Caco-2 (cell line): ENCODE measurements around the gene RAB24. TPM values are rescaled to one million over a fixed set of nuclear protein-coding genes. Genes with fewer than 3 reads are reported as not detected.

ENCODE experiments used
- BruUV-seq: library from RNA; stranded (reverse); fragments of 400-500 nt; replicated peaks from 2 replicates; lab custom pipeline; 2021; lab: Mats Ljungman, UMichigan
- CTCF ChIA-PET: fragments of 300-600 bp; sonication (Branson Sonifier 250); formaldehyde crosslinking; loops from one replicate; lab custom pipeline; 2022; ENCODE audit warnings: antibody characterized with exemption; lab: Charles Lee
- POLR2A ChIA-PET: fragments of 300-600 bp; sonication (Branson Sonifier 250); formaldehyde crosslinking; loops from one replicate; lab custom pipeline; 2022; ENCODE audit warnings: antibody characterized with exemption; lab: Charles Lee
- DNase-seq, 2 experiments: peaks; one replicate each; pipeline versions ENCODE4 v3.0.0 to v3.0.0-alpha.2; 2020 to 2022
- H3K27me3 ChIP-seq: replicated peaks from 2 replicates; pipeline ENCODE4 v1.6.0; 2011; ENCODE audit warnings: low read length; ENCODE audit not compliant: control insufficient read depth, insufficient read depth
- H3K36me3 ChIP-seq: 2 replicates; pipeline ENCODE4 v1.5.1; 2011; ENCODE audit warnings: low read length; ENCODE audit not compliant: control insufficient read depth, insufficient read depth
- H3K4me1 ChIP-seq: fragments of 250-450 bp; sonication (Bioruptor Pico); 2 replicates; pipeline ENCODE4 v1.5.1; 2020; ENCODE audit warnings: mild to moderate bottlenecking
- H3K4me3 ChIP-seq: 2 replicates; pipeline ENCODE4 v1.5.1; 2011; ENCODE audit warnings: low read depth, mild to moderate bottlenecking, control low read depth, low read length
- H3K9me3 ChIP-seq: fragments of 250-450 bp; sonication (Bioruptor Pico); 2 replicates; pipeline ENCODE4 v1.5.1; 2020; ENCODE audit warnings: mild to moderate bottlenecking, moderate library complexity
- H3K27ac Mint-ChIP-seq: one replicate; pipeline ENCODE4 v1.8.0; 2022; ENCODE audit warnings: mixed read lengths; ENCODE audit not compliant: unreplicated experiment
- H3K27me3 Mint-ChIP-seq: one replicate; pipeline ENCODE4 v1.8.0; 2022; ENCODE audit warnings: mixed read lengths; ENCODE audit not compliant: insufficient read depth, unreplicated experiment
- H3K36me3 Mint-ChIP-seq: one replicate; pipeline ENCODE4 v1.8.0; 2022; ENCODE audit warnings: mild to moderate bottlenecking, mixed read lengths; ENCODE audit not compliant: insufficient read depth, unreplicated experiment
- H3K4me1 Mint-ChIP-seq: one replicate; pipeline ENCODE4 v1.8.0; 2022; ENCODE audit warnings: low read depth, mixed read lengths; ENCODE audit not compliant: unreplicated experiment
- H3K4me3 Mint-ChIP-seq: one replicate; pipeline ENCODE4 v1.8.0; 2022; ENCODE audit warnings: mild to moderate bottlenecking, moderate library complexity, mixed read lengths; ENCODE audit not compliant: unreplicated experiment
- H3K9me3 Mint-ChIP-seq: one replicate; pipeline ENCODE4 v1.8.0; 2022; ENCODE audit warnings: mixed read lengths; ENCODE audit not compliant: unreplicated experiment
- intact Hi-C: fragments of 100-400 bp; cut with micrococcal nuclease; formaldehyde crosslinking; loops from one replicate; pipeline ENCODE4 v1.10.0; 2022; ENCODE audit not compliant: unreplicated experiment
- total RNA-seq: library from RNA; stranded (reverse); gene quantifications from 2 replicates; pipeline ENCODE4 v1.2.3, GENCODE V29; 2022
- TF ChIP-seq, protein P1 (sequence below), 2 experiments: fragments of 200-600 bp in 1 of 2; IDR thresholded peaks; 1 replicate in 1 of 2; 2 replicates in 1 of 2; pipeline versions ENCODE4 v1.5.1 to v1.8.0; 2011 to 2022; ENCODE audit warnings: antibody characterized with exemption in 1 of 2, control low read depth in 1 of 2, inconsistent platforms in 1 of 2, low read depth in 1 of 2, low read length in 1 of 2, mild to moderate bottlenecking in 1 of 2, moderate library complexity in 1 of 2; ENCODE audit not compliant: insufficient read depth in 1 of 2, severe bottlenecking in 1 of 2, unreplicated experiment in 1 of 2

The RAB24 gene
- total RNA-seq, 1 experiment from 2014 or later: 29.9 TPM

- Histone ChIP-seq H3K4me1 (no peaks in the 10 kb centered on the region), H3K27me3 (no peaks in the 10 kb centered on the region), H3K36me3 (peaks cover 1% of the 10 kb centered on the region; the same call in 1 of the 2 replicates), H3K4me3 (no peak overlapping the region), H3K9me3 (no peaks in the 10 kb centered on the region)
- H3K27ac Mint-ChIP-seq: peak overlapping the region; percentile 41
- H3K27me3 Mint-ChIP-seq: no peaks in the 10 kb centered on the region
- ChIA-PET CTCF (interaction anchor here (0.6 to 1.1 kb wide), 5 partner anchors 11 to 211 kb away, joined by 3 to 8 read pairs (median 4); no protein-coding TSS in a partner anchor), POLR2A (interaction anchor here (1.0 kb wide), 1 partner anchor 16 kb away, joined by 4 read pairs; no protein-coding TSS in a partner anchor)
- H3K4me3 Mint-ChIP-seq: no peak overlapping the region
- peaks cover 71% of the 10 kb centered on the region for H3K36me3 Mint-ChIP-seq
- peak in 1 of 2 experiments; percentile 65 for DNase-seq
- no peaks in the 10 kb centered on the region for H3K9me3 Mint-ChIP-seq
- peaks cover 7% of the 10 kb centered on the region for H3K4me1 Mint-ChIP-seq
- TF ChIP-seq, protein P1, sequence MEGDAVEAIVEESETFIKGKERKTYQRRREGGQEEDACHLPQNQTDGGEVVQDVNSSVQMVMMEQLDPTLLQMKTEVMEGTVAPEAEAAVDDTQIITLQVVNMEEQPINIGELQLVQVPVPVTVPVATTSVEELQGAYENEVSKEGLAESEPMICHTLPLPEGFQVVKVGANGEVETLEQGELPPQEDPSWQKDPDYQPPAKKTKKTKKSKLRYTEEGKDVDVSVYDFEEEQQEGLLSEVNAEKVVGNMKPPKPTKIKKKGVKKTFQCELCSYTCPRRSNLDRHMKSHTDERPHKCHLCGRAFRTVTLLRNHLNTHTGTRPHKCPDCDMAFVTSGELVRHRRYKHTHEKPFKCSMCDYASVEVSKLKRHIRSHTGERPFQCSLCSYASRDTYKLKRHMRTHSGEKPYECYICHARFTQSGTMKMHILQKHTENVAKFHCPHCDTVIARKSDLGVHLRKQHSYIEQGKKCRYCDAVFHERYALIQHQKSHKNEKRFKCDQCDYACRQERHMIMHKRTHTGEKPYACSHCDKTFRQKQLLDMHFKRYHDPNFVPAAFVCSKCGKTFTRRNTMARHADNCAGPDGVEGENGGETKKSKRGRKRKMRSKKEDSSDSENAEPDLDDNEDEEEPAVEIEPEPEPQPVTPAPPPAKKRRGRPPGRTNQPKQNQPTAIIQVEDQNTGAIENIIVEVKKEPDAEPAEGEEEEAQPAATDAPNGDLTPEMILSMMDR (IDR thresholded peaks at IDR 0.05; ENCODE audit: insufficient read depth in 1 of 2, low read depth in 1 of 2, low read length in 1 of 2, severe bottlenecking in 1 of 2, unreplicated experiment in 1 of 2): peak; percentile 53 to 71
- intact Hi-C loops: loop anchor here (1.0 kb wide), 2 partner anchors 18 to 222 kb away; no protein-coding TSS in a partner anchor
- no TSS peak for BruUV-seq
Observed at GRCh38 chr5:177336112-177336511, 32.6 kb upstream of the RAB24 start.

DNA sequence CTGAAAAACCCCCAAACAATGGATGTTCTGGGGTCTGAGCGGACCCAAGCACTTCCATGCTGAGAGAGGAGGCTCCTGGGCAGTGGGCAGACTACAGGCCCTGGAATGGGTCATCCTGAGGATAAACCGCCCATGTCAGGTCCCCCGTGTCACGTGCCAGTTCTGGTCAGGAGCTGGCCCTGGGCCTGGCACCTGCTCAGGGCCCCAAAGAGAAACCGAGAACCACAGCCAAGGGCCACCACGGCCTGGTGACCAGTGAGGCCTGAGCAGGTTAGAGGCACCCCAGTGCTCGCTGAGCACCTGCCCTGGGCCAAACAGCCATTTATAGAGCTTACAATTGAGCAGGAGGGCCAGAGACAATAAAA, 32.2 kb upstream of the RAB24 start:
- no TSS peak for BruUV-seq
- no peak for DNase-seq
- peaks cover 1% of the 10 kb centered on the region; the same call in 1 of the 2 replicates for H3K36me3 ChIP-seq
- TF ChIP-seq, protein P1 (IDR thresholded peaks at IDR 0.05; ENCODE audit: insufficient read depth in 1 of 2, low read depth in 1 of 2, low read length in 1 of 2, severe bottlenecking in 1 of 2, unreplicated experiment in 1 of 2): no peak
- peaks cover 73% of the 10 kb centered on the region for H3K36me3 Mint-ChIP-seq
- peak overlapping the region; percentile 41 for H3K27ac Mint-ChIP-seq
- no peaks in the 10 kb centered on the region for H3K27me3 Mint-ChIP-seq
- no peaks in the 10 kb centered on the region for H3K9me3 ChIP-seq
- H3K4me1 ChIP-seq: no peaks in the 10 kb centered on the region
- H3K4me3 Mint-ChIP-seq: no peak overlapping the region
- no peaks in the 10 kb centered on the region for H3K9me3 Mint-ChIP-seq
- peaks cover 7% of the 10 kb centered on the region for H3K4me1 Mint-ChIP-seq
- no peaks in the 10 kb centered on the region for H3K27me3 ChIP-seq
- intact Hi-C loops: loop anchor here (1.0 kb wide), 2 partner anchors 17 to 221 kb away; no protein-coding TSS in a partner anchor
- ChIA-PET POLR2A (interaction anchor here (1.0 kb wide), 1 partner anchor 16 kb away, joined by 4 read pairs; no protein-coding TSS in a partner anchor), CTCF (interaction anchor here (0.6 to 1.1 kb wide), 5 partner anchors 10 to 210 kb away, joined by 3 to 8 read pairs (median 4); no protein-coding TSS in a partner anchor)
- no peak overlapping the region for H3K4me3 ChIP-seq

DNA sequence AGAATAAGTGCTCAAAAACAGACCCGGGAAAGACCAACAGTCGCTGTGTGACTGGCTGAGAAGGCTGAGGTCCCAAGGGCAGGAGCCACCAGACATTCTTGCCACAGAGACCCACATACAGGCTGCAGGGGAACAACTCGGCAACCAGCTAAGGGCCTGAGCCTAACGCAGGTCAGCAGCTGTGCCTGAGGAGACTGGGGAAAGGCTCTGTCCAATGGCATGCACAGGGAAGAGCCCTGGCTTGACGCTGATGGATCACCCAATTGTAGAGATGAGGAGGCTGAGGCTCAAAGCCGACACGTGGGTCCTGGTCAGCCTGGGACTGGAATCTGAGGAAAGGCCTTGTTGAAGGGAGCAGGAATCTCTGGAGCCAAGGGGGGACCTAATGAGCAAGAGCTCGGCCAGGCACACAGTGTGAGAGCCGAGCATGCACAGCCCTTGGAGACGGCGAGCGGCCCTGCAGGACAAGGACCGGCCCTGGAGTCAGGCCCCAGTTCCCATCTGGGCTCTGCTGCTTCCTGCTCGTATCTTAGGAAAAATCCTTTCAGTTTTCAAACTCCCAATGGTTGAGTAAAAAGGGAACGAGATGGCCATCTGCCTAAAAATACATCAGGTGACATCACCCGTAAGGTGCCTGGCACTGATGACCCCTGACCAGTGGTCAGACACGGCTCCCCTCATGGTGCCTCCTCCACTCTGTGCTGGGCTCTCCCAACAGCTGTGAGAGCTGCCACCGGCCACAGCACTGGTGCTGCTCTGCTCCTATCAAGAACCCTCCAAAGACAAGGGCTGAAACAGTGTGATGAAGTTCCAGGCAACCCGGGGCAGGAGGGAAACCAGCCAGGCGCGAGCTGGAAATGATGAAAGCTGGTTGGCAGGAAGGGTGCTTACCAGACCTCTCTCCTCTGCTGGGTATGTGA, 31.5 kb upstream of the RAB24 start:
- H3K36me3 Mint-ChIP-seq: peaks cover 78% of the 10 kb centered on the region
- POLR2A ChIA-PET: no interaction called here

More for the DNA sequence above, 31.5 kb upstream of the RAB24 start:
- no peaks in the 10 kb centered on the region for H3K27me3 ChIP-seq
- H3K9me3 Mint-ChIP-seq: no peaks in the 10 kb centered on the region
- DNase-seq: no peak
- no peaks in the 10 kb centered on the region for H3K27me3 Mint-ChIP-seq
- no TSS peak for BruUV-seq
- H3K9me3 ChIP-seq: no peaks in the 10 kb centered on the region
- CTCF ChIA-PET: no interaction called here
- TF ChIP-seq, protein P1 (IDR thresholded peaks at IDR 0.05; ENCODE audit: insufficient read depth in 1 of 2, low read depth in 1 of 2, low read length in 1 of 2, severe bottlenecking in 1 of 2, unreplicated experiment in 1 of 2): no peak
- peaks cover 7% of the 10 kb centered on the region for H3K4me1 Mint-ChIP-seq
- H3K4me3 Mint-ChIP-seq: no peak overlapping the region
- H3K4me1 ChIP-seq: no peaks in the 10 kb centered on the region
- H3K36me3 ChIP-seq: peaks cover 1% of the 10 kb centered on the region; the same call in 1 of the 2 replicates
- no peak overlapping the region for H3K27ac Mint-ChIP-seq
- H3K4me3 ChIP-seq: no peak overlapping the region
- intact Hi-C loops: no loop called here
